ENCODE measurements around the gene STEAP2. TPM values are rescaled to one million over a fixed set of nuclear protein-coding genes. Genes with fewer than 3 reads are reported as not detected.
A peak's percentile ranks its signal among the peaks of the same experiment; 100 is the strongest.

Gene STEAP2
- total RNA-seq, 1 donor from 2014 or later: 13.4 TPM

- no peak overlapping the region for H3K27ac ChIP-seq
- H3K27me3 ChIP-seq (ENCODE audit: low read depth): no peaks in the 10 kb centered on the region
- DNase-seq: no peak
- TF ChIP-seq CTCF (IDR thresholded peaks at IDR 0.05): no peak
- H3K9me3 ChIP-seq: no peaks in the 10 kb centered on the region
- H3K4me3 ChIP-seq: no peak overlapping the region
- peaks cover 4% of the 10 kb centered on the region for H3K4me1 ChIP-seq
- intact Hi-C loops (cut with DNase I): no loop called here
- no peaks in the 10 kb centered on the region for H3K36me3 ChIP-seq
- ATAC-seq: no peak
Measured at GRCh38 chr7:90239625-90240228, 28.2 kb downstream of the STEAP2 start.

- Histone ChIP-seq H3K27ac (no peak overlapping the region), H3K36me3 (no peaks in the 10 kb centered on the region), H3K27me3 (ENCODE audit: low read depth) (no peaks in the 10 kb centered on the region), H3K4me3 (no peak overlapping the region), H3K4me1 (peaks cover 15% of the 10 kb centered on the region), H3K9me3 (no peaks in the 10 kb centered on the region)
- intact Hi-C loops (cut with DNase I): no loop called here
- TF ChIP-seq CTCF (IDR thresholded peaks at IDR 0.05): no peak
- DNase-seq (no peak), ATAC-seq (no peak)
Measured at GRCh38 chr7:90242369-90243168, 31.0 kb downstream of the STEAP2 start.

- TF ChIP-seq CTCF (IDR thresholded peaks at IDR 0.05): no peak
- no peak overlapping the region for H3K4me3 ChIP-seq
- DNase-seq (no peak), ATAC-seq (no peak)
- H3K27me3 ChIP-seq (ENCODE audit: low read depth): no peaks in the 10 kb centered on the region
- H3K36me3 ChIP-seq: no peaks in the 10 kb centered on the region
- intact Hi-C loops (cut with DNase I): no loop called here
- H3K4me1 ChIP-seq: peaks cover 15% of the 10 kb centered on the region
- no peaks in the 10 kb centered on the region for H3K9me3 ChIP-seq
- H3K27ac ChIP-seq: no peak overlapping the region
Measured at GRCh38 chr7:90243556-90243955, 32.0 kb downstream of the STEAP2 start.

GRCh38 chr7:90244565-90244908 lies 33.0 kb downstream of the STEAP2 start:
- Histone ChIP-seq H3K27me3 (ENCODE audit: low read depth) (no peaks in the 10 kb centered on the region), H3K36me3 (no peaks in the 10 kb centered on the region), H3K9me3 (no peaks in the 10 kb centered on the region), H3K4me1 (peaks cover 15% of the 10 kb centered on the region), H3K4me3 (peak overlapping the region; percentile 93), H3K27ac (peak overlapping the region; percentile 76)
- no peak for ATAC-seq
- no peak for TF ChIP-seq CTCF (IDR thresholded peaks at IDR 0.05)
- DNase-seq: no peak
- intact Hi-C loops (cut with DNase I): no loop called here

- Histone ChIP-seq H3K27me3 (ENCODE audit: low read depth) (no peaks in the 10 kb centered on the region), H3K4me1 (peaks cover 15% of the 10 kb centered on the region), H3K27ac (peak within 1 kb of the TSS; percentile 76), H3K9me3 (no peaks in the 10 kb centered on the region), H3K4me3 (peak within 1 kb of the TSS; percentile 93), H3K36me3 (no peaks in the 10 kb centered on the region)
- intact Hi-C loops (cut with DNase I): no loop called here
- TF ChIP-seq CTCF (IDR thresholded peaks at IDR 0.05): peak; percentile 15
- ATAC-seq: peak; percentile 98 to 99
- DNase-seq: peak; percentile 94
Measured at GRCh38 chr7:90244909-90245851, 33.6 kb downstream of the STEAP2 start, which contains the start of gene CFAP69. Gene CFAP69, plus strand, starts transcription at chr7:90245174. Its CDS starts 251 bp downstream, at chr7:90245425.

Data from lower lobe of right lung (tissue), 2 donors.